K562 treated with DMSO at 1 percent for 24 hours (cell line): Measurements from ENCODE around the gene NCR3LG1. TPM values are rescaled to one million over a fixed set of nuclear protein-coding genes. Genes with fewer than 3 reads are reported as not detected.

Source experiments
- total RNA-seq: library from RNA; unstranded; fragments of 300-600 nt; gene quantifications from 2 replicates; pipeline ENCODE4 v1.2.3, GENCODE V29; 2022; ENCODE audit warnings: low read depth; ENCODE audit not compliant: insufficient read depth

The NCR3LG1 gene
- 4.6 and 5.5 TPM in 2 replicates for total RNA-seq

GRCh38 chr11:17351510-17352176, at the start of gene NCR3LG1:
Gene NCR3LG1 (plus strand): TSS chr11:17351800. CDS start chr11:17351970, 170 bp downstream.

GRCh38 chr11:17388609-17389210, 37.1 kb downstream of the NCR3LG1 start, which contains the start of gene KCNJ11:
Gene KCNJ11 (minus strand): TSS chr11:17388659. CDS start chr11:17388091, 568 bp downstream.

Other genes starting within 250 kb of the NCR3LG1 start
- 6.0 and 8.4 TPM in 2 replicates for gene PIK3C2A, start 143.8 kb upstream of the NCR3LG1 start, total RNA-seq
- 106 and 109 TPM in 2 replicates for gene NUCB2, start 75.1 kb upstream of the NCR3LG1 start, total RNA-seq
- gene KCNJ11, start 36.9 kb downstream of the NCR3LG1 start, total RNA-seq = 2.3 and 2.5 TPM in 2 replicates
- gene ABCC8, start 125.0 kb downstream of the NCR3LG1 start, total RNA-seq = 0.32 TPM in 1 of 2 replicates, not detected in the other
- not detected in 2 replicates for gene USH1C, start 192.6 kb downstream of the NCR3LG1 start, total RNA-seq
- not detected in 2 replicates for gene OTOG, start 195.5 kb downstream of the NCR3LG1 start, total RNA-seq